HG02840 (cell line): ENCODE results near the gene GZMM.

Experiments
- ATAC-seq: cut with Tn5 transposase; IDR thresholded peaks from one replicate; pipeline ENCODE4 v1.9.1; 2021; ENCODE audit warnings: mild to moderate bottlenecking, moderate library complexity, moderate number of reproducible peaks; ENCODE audit not compliant: unreplicated experiment, low FRiP score

GZMM gene

DNA sequence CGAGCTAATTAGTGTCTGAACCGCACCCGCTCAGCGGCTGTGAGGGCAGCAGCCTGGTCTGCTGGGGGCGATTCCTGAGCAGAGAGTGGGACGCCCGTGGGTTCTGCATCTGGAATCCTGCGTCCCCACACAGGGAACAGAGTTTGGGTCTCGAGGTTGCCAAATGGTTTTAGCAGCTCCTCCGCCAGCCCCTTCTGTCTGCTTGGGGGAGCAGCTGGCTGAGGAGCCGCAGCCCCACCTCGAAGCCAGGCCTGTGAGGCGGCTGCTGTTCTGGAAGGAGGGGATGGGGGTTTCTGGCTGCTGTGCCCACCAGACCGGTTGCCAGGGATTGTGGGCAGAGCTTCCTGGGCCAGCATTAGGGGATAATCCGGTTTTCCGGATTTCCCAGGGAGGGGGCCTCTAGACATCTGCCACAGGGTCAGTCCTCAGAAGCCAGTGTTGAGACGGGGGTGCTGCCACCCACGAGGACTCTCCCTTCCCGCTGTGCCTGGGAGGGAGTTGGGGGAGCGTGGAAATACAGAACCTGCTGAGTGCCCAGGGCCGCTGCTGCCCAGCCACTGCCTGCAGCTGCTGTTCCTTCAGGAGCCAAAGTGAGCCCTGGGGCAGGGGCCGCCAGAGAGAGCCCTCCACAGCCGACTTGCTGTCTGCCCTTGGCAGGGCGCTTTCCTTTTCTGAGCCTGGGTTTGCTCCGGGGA lies 10.3 kb upstream of the GZMM start:
- no peak for ATAC-seq

DNA sequence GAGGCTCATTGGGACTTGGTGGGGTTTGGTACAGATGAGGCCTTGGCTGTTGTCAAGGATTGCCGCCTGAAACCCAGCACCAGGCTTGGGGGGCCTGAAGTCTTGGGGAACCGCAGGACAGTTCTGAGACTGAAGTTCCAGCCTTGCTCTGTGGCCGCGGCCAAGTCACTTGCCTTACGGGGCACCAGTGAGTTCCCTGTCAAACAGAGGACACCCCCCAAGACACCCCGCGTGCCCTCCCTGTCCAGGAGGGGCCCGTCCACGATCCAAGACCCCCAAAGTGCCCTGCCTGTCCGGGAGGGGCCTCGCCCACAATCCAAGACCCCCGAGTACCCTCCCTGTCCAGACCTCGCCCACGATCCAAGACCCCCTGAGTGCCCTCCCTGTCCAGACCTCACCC lies 9.8 kb upstream of the GZMM start:
- ATAC-seq, result no peak

DNA sequence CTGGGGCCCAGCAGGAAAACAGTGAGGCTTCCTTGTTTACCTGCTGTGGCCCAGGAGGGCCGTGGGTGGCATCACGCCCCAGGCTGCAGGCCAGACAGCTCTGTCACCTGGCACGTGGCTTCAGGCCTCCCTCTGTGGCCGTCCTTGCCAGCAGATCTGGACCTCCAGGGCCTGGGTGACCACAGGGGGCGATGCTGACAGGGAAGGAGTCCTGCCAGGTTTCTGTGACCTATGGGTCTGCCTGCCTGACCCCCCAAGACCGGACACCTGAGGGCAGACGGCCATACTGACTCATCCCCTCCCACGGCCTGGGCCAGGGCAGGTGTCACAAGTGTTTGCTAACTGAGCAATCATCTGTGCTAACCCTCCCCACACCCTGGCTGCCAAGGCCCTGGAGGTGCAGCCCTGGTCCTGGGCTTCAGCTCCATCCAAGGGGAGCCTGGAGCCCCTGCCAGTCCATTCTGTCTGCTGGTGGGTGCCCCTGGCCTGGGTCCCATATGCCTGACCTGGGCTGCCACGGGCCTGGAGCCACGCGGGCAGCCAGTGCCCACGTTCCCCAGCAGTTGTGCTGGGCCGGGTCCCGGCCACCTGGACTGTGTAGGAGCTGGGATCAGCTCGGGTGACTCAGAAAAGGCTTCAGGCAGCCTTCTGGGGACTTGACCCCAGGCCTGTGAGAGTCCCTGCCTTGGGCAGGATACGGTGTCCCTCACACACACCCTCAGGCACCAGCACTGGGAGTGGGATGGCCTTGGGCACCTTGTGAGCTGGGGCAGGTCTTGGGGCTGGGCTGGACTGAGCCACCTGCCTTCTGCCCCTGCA lies 8.6 kb upstream of the GZMM start:
- ATAC-seq, result no peak

DNA sequence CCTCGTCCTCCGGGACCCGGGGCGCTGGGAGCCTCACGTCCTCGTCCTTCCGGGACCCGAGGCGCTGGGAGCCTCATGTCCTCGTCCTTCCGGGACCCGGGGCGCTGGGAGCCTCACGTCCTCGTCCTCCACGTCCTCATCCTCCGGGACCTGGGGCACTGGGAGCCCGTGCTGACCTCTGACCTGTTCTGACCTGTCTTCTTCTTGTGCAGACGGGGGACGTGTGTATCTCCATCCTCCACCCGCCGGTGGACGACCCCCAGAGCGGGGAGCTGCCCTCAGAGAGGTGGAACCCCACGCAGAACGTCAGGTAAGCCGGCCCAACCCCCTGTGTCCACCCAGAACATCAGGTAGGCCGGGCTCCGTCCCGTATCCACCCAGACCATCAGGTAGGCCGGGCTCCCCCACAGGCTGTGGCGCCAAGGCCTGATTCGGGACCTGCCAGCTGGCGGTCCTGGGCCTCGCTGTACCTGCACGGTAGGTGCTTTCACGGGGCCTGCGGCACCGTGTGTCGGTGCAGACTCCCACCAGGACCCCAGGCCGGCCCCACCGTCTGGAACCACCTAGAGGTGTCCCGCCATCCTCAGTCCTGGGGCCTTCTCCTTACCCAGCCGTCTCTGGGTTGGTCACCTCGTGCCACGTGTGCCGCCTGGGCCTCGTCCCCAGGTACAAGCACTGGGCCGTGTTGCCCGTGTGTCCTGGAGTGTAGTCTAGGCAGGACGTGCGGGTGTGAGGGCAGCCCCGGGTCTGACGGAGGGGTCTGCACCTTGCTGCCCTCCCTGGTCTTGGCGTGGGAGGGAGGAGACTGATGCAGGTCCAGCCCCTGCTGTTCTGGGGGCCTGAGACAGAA lies 7.6 kb upstream of the GZMM start:
- ATAC-seq, result no peak

DNA sequence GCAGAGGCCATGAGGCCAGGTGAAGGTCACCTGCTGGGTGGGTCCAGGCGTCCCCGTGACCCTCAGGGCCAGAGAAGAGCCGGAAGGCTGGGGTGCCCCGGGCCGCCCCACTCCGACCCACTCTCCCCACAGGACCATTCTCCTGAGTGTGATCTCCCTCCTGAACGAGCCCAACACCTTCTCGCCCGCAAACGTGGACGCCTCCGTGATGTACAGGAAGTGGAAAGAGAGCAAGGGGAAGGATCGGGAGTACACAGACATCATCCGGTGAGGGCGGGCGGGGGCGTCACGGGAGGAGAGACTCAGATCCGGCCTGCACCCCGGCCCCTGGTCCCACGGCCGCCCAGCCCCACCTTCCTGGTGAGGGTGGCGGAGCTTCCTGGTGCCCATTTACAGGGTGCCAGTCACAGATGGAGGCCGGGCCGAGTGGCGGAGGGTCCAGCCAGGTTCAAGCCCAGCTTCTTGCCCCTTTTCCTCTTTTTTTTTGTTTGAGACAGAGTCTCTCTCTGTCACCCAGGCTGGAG lies 6.9 kb upstream of the GZMM start:
- ATAC-seq, result no peak

DNA sequence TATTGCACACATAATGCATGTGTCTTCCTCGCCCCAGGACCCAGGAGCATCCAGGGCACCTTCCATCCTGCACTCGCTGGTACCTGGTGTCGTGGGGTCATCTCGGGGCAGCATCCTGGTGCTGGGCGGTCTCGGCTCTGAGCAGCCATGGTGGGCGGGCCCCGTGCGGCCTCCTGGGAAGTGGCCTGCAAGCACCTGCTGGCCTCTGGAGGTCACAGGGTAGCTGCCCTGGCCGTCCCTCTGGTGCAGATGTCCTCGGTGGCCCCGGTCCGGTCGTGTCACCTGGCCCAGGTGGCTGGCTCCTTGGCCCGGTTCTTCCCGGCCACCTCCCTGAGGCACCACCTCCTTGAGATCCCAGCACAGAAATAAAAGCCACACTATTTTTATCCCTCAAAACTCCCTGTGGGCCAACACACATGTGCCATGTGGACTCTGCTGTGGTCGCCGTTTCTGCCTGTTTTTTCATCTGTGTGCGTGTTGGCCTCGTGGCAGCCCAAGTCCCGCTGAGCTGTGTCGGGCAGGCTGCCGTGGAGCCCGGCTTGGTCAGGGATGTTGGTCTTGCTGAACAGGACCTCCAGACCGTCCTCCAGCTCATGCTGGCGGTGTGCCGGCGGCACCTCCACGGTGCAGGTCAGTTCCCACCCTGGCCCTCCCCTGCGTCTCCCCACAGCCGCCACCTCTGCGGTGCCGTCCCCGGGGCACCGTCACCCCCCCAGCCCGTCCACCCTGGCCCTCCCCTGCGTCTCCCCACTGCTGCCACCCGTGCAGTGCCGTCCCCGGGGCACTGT lies 5.0 kb upstream of the GZMM start:
- ATAC-seq, result no peak

DNA sequence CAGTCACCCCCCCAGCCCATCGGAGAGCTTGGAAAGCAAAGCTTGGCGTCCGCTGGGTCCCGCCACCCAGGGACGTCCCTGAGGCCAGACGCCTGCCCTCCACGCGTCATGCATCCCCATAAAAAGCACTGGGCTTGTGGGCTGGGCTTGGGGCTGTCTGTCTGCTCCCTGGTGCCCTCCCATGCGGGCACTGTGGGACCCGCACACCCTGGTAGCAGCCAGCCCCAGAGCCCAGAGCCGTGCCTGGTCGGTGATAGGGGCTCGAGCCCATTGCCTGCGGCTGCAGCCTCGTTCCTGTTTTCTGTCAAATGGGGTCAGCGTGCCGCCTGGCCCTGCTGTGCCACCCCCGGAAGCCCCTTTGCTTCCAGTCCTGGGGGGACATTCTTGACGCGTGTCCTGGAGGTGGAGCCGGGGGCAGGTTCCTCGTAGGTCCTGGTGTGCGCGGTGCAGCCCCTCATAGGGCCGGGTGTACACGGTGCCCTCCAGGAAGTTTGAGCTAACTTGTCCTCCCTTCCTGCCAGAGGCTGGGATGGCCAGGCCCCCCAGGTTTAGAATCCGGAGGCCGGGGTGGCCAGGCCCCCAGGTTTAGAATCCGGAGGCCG lies 4.3 kb upstream of the GZMM start:
- no peak for ATAC-seq

DNA sequence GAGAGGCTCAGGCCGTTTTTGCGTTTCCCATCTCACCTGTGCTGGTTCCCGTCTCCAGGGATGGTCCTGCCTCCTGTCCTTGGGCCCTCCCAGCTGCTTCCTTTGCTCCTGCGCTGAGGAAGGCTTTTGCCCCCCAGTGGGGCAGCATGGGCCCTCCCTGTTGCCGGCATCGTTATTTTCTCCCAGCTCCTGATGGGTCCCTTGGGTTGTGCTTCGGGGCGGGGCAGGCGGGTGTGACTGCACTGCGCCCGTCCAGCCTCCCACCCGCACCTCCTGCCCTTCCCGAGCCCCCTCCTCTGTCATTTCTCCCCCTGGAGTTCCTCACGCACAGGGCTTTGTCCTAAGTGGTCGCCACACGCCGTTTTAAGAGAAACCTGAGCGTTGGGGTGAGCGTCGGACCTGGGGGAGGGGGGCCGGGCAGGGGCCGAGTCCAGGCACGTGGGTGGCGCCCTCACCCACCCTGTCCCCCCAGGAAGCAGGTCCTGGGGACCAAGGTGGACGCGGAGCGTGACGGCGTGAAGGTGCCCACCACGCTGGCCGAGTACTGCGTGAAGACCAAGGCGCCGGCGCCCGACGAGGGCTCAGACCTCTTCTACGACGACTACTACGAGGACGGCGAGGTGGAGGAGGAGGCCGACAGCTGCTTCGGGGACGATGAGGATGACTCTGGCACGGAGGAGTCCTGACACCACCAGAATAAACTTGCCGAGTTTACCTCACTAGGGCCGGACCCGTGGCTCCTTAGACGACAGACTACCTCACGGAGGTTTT lies 2.8 kb upstream of the GZMM start:
- ATAC-seq, result no peak

DNA sequence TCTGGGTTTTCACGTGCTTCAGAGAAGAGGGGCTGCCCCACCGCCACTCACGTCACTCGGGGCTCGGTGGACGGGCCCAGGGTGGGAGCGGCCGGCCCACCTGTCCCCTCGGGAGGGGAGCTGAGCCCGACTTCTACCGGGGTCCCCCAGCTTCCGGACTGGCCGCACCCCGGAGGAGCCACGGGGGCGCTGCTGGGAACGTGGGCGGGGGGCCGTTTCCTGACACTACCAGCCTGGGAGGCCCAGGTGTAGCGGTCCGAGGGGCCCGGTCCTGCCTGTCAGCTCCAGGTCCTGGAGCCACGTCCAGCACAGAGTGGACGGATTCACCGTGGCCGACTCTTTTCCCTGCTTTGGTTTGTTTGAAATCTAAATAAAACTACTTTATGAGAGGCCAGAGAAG lies 2.2 kb upstream of the GZMM start:
- ATAC-seq, result no peak

DNA sequence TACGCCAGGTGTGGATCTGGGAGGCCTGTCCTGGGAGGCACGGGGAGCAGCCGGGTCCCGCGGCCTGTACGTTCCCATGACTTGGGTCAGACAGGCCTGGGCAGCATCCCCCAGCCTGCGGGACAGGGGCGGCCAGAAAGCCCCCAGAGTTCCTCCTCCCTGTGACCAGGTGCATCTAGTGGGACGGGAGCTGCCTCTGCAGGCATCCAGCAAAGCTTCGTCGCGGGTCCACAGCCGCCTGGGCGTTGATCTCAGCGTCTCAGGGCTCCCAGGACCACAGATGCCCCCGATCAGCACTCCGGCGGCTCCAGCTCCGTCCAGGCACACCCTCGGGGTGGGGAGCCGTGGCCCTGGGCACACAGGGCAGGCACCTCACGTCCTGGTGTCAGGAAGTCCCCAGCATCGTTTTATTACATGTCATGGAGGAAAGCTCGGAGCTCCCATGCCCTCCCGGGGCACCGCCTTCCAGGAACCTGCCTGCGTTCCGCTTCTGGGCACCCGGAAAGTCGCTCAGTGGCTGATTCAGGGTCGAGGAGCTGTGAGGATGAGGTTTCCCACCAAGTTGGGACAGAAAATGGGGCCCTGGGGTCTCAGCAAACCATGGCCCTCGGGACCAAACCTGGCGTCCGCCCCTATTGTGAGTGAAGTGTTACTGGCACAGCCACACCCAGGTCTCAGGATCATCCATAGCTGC lies 1.5 kb upstream of the GZMM start:
- no peak for ATAC-seq

DNA sequence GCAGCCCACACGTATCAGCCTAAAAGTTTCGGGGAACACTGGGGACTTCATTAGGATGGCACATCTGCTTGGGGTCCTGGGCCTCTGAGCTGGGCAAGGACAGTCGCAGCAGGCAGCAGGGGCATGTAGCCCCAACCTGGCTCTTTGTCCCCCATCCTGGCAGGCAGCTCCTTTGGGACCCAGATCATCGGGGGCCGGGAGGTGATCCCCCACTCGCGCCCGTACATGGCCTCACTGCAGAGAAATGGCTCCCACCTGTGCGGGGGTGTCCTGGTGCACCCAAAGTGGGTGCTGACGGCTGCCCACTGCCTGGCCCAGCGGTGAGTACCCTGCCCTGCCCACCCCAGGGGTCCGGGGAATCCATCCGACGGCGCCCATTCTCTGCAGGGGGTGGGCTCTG lies 3.3 kb downstream of the GZMM start:
- ATAC-seq, result no peak

DNA sequence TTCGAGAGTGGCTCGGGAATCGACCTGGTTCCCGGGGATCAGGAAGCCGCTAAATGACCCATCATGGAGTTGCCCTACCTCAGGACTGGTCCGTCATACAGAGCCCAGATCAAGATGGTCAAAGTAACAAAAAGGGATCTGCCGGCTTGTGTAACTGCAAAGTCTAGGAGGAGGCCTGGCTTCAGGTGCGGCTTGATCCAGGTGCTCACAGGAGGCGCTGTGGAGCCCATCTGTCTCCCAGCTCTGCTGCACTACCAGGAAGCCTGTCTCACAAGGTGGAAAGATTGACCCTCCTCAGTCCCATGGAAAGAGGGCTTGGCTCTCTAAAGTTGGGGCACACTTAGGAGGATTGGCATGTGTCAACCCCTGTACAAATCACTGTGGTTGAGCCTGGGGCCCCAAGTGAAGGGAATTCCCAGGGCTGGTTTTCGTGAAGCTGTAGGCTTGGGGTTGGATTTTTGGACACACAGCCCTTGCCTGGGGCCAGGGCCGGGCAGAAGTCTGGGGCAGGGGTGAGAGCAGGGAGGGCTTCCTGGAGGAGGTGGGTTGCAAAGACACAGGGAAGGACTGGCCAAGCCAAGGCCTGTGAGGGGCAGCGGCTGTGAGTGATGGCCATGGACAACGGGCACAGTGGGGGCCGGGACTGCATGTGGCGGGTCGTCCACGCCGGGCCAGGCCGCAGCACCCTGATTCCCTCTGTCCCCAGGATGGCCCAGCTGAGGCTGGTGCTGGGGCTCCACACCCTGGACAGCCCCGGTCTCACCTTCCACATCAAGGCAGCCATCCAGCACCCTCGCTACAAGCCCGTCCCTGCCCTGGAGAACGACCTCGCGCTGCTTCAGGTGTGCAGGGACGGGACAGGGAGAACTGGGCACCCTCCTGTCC lies 4.2 kb downstream of the GZMM start:
- no peak for ATAC-seq

DNA sequence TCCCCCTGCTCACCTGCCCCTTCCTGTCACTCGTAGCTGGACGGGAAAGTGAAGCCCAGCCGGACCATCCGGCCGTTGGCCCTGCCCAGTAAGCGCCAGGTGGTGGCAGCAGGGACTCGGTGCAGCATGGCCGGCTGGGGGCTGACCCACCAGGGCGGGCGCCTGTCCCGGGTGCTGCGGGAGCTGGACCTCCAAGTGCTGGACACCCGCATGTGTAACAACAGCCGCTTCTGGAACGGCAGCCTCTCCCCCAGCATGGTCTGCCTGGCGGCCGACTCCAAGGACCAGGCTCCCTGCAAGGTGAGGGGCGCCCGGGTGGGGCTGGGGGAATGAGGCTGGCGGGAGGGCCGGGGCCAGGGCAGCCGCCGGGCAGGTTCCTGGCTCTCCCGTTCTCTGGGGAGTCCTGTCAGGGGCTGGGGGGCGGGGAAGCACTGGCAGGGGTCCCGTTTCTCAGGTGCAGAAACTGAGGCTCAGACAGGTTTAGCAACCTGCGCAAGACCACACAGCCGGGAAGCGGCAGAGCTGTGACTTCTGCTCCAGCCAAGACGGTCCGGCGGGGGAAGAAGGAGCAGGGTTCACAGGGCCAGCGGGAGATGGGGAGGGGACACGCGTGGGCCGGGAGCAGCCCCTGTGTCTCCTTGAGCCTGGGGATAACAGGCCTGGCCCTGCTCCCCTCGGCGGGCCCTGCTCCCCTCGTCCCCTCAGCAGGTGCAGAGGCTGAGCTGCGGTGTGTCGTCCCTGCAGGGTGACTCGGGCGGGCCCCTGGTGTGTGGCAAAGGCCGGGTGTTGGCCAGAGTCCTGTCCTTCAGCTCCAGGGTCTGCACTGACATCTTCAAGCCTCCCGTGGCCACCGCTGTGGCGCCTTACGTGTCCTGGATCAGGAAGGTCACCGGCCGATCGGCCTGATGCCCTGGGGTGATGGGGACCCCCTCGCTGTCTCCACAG lies 5.3 kb downstream of the GZMM start:
- ATAC-seq, result no peak

DNA sequence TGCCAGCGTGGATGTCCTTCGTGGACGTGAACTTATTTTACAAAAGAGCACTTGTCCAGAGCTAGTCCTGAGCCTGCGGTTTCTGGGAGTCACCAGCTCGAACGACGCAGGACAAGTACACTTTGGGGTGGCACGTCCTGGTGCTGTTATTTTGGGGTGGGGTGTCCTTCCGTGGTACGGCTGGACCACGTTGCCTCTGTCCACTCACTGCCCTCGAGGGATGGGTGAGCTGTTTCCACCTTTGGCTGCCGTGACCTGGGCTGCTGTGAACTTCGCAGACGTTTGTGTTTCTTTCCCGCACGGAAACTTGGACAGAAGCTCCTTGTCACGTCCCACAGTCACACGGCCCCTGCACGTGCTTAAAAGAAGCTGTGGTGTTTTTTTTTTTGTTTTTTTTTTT lies 11.0 kb downstream of the GZMM start:
- ATAC-seq, result no peak

DNA sequence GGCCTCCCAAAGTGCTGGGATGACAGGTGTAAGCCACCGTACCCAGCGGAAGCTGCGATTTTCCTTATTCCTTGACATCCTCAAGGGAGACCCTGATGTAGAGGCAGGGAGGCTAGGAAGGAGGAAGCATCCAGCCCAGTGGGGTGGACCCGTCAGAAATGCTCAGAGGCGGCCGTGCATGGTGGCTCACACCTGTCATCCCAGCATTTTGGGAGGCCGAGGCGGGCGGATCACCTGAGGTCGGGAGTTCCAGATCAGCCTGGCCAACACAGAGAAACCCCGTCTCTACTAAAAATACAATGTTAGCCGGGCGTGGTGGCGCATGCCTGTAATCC lies 11.6 kb downstream of the GZMM start:
- no peak for ATAC-seq

DNA sequence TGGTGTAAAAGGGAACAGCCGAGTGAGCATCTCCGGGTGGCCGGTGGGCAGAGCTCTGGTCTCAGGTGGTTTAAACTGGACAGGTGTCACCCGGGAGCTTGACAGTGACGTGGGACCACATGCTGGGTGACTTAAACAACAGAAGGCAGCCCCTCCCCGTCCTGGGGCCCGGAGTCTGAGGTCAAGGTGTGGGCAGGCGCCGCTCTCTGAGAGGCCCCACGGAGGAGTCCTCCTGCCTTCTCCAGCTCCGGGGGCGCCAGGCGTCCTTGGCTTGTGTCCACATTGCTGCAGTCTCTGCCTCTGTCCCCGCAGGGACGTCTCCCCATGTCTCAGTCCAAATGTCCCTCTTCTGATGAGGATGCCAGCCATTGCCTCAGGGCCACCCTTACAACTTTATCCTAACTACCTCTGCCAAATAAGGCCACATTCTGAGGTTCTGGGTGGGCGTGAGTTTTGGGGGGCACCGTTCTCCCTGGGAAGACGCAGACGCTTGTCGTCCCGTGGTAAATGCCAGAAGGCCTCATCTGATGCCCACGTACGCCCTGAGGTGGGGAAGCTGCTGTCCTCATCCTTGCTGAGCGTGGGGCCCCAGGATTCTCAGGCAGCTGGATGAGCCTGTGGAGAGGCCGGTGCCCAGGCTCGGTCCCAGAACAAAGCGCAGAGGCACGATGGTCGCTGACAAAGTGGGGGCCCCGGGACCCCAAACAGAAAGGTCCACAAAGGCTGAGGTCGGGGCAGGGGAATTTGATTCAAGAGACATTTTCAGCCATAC lies 12.9 kb downstream of the GZMM start:
- ATAC-seq, result no peak
